Measurements from ENCODE around the gene DNAH3. TPM values are rescaled to one million over a fixed set of nuclear protein-coding genes. Genes with fewer than 3 reads are reported as not detected.

Gene DNAH3
- total and polyA plus RNA-seq, 8 donors = 0.03 TPM; not detected in 7

- WGBS, 2 donors = 25 to 31% methylated on average over 6 of the region's 6 CpGs
- FAIRE-seq (no peak), ATAC-seq (peak; percentile 68 to 94 (median 93)), DNase-seq (peak in 5 of 6 donors; percentile 19 to 78 (median 57))
- H3K4me3 ChIP-seq = no peak overlapping the region
- no peaks in the 10 kb centered on the region for H3K27me3 ChIP-seq
- no peak overlapping the region for H3K27ac ChIP-seq
- no peaks in the 10 kb centered on the region for H3K4me1 ChIP-seq
- no peaks in the 10 kb centered on the region for H3K36me3 ChIP-seq
- TF ChIP-seq CTCF (IDR thresholded peaks at IDR 0.05) = peak; percentile 35 to 58 (median 54)
- intact Hi-C loops (cut with DNase I) = loop anchor here in 2 of 3 donors (5.0 to 10.0 kb wide), 2 partner anchors 139 to 236 kb away; no protein-coding TSS in a partner anchor
- no peaks in the 10 kb centered on the region for H3K9me3 ChIP-seq
Measured at GRCh38 chr16:21083729-21084268, 66.8 kb downstream of the DNAH3 start.

- no peak for ATAC-seq
- Histone ChIP-seq H3K27me3 (no peaks in the 10 kb centered on the region), H3K9me3 (no peaks in the 10 kb centered on the region), H3K4me1 (no peaks in the 10 kb centered on the region), H3K27ac (no peak overlapping the region), H3K4me3 (no peak overlapping the region), H3K36me3 (no peaks in the 10 kb centered on the region)
- intact Hi-C loops (cut with DNase I) = loop anchor here in 2 of 3 donors (5.0 to 10.0 kb wide), 2 partner anchors 137 to 234 kb away; no protein-coding TSS in a partner anchor
- no peak for TF ChIP-seq CTCF (IDR thresholded peaks at IDR 0.05)
- 28 to 29% methylated on average over 8 of the region's 8 CpGs for WGBS, 2 donors
- DNase-seq = no peak
- no peak for FAIRE-seq
Measured at GRCh38 chr16:21081329-21081728, 69.3 kb downstream of the DNAH3 start.

- H3K9me3 ChIP-seq = no peaks in the 10 kb centered on the region
- FAIRE-seq (no peak), ATAC-seq (no peak), DNase-seq (no peak)
- intact Hi-C loops (cut with DNase I) = no loop called here
- no peak overlapping the region for H3K4me3 ChIP-seq
- H3K4me1 ChIP-seq = no peaks in the 10 kb centered on the region
- no peaks in the 10 kb centered on the region for H3K36me3 ChIP-seq
- TF ChIP-seq CTCF (IDR thresholded peaks at IDR 0.05) = no peak
- H3K27me3 ChIP-seq = no peaks in the 10 kb centered on the region
- no peak overlapping the region for H3K27ac ChIP-seq
Measured at GRCh38 chr16:21078563-21078962, 72.1 kb downstream of the DNAH3 start.

- Histone ChIP-seq H3K36me3 (no peaks in the 10 kb centered on the region), H3K9me3 (no peaks in the 10 kb centered on the region), H3K4me1 (no peaks in the 10 kb centered on the region), H3K27ac (no peak overlapping the region), H3K4me3 (no peak overlapping the region), H3K27me3 (no peaks in the 10 kb centered on the region)
- FAIRE-seq = no peak
- WGBS, 2 donors = 52 to 53% methylated on average over 3 of the region's 3 CpGs
- intact Hi-C loops (cut with DNase I) = no loop called here
- TF ChIP-seq CTCF (IDR thresholded peaks at IDR 0.05) = no peak
- peak in 2 of 4 donors; percentile 24 to 57 for ATAC-seq
- DNase-seq = no peak
Measured at GRCh38 chr16:21076186-21076883, 74.3 kb downstream of the DNAH3 start.

- no peak for ATAC-seq
- H3K4me3 ChIP-seq = no peak overlapping the region
- TF ChIP-seq CTCF (IDR thresholded peaks at IDR 0.05) = no peak
- no peak for FAIRE-seq
- no peak for DNase-seq
- 73 to 79% methylated on average over 7 of the region's 7 CpGs for WGBS, 2 donors
- no peaks in the 10 kb centered on the region for H3K27me3 ChIP-seq
- no peaks in the 10 kb centered on the region for H3K36me3 ChIP-seq
- intact Hi-C loops (cut with DNase I) = no loop called here
- no peaks in the 10 kb centered on the region for H3K9me3 ChIP-seq
- no peaks in the 10 kb centered on the region for H3K4me1 ChIP-seq
- no peak overlapping the region for H3K27ac ChIP-seq
Measured at GRCh38 chr16:21075252-21075651, 75.4 kb downstream of the DNAH3 start.
